Measurements from ENCODE around the gene YIPF6.
"Not testable (repeated sequence)": the region's sequence is repeated elsewhere in the genome, so short reads cannot be mapped to it uniquely, and the experiment has no call there.

The YIPF6 gene

GRCh38 chrX:68498508-68499379, at the start of gene YIPF6:
Gene YIPF6 (plus strand): TSS chrX:68499051. CDS start chrX:68499067, 16 bp downstream.
- DNase-seq (ENCODE audit: low read depth): peak; percentile 55

GRCh38 chrX:68451720-68452119, 47.1 kb upstream of the YIPF6 start:
- DNase-seq (ENCODE audit: low read depth): no peak

GRCh38 chrX:68454476-68455150, 44.2 kb upstream of the YIPF6 start:
- DNase-seq (ENCODE audit: low read depth): no peak

GRCh38 chrX:68455151-68455510, 43.7 kb upstream of the YIPF6 start:
- no peak for DNase-seq (ENCODE audit: low read depth)

- DNase-seq (ENCODE audit: low read depth): no peak
Observed at GRCh38 chrX:68461093-68461492, 37.8 kb upstream of the YIPF6 start.

GRCh38 chrX:68461576-68461975, 37.3 kb upstream of the YIPF6 start:
- DNase-seq (ENCODE audit: low read depth): no peak

- DNase-seq (ENCODE audit: low read depth): no peak
Observed at GRCh38 chrX:68462197-68462596, 36.7 kb upstream of the YIPF6 start.

- DNase-seq (ENCODE audit: low read depth): no peak
Observed at GRCh38 chrX:68462653-68463052, 36.2 kb upstream of the YIPF6 start.

GRCh38 chrX:68463880-68464279, 35.0 kb upstream of the YIPF6 start:
- DNase-seq (ENCODE audit: low read depth): no peak

- no peak for DNase-seq (ENCODE audit: low read depth)
Observed at GRCh38 chrX:68464796-68465195, 34.1 kb upstream of the YIPF6 start.

- no peak for DNase-seq (ENCODE audit: low read depth)
Observed at GRCh38 chrX:68480969-68481368, 17.9 kb upstream of the YIPF6 start.

- not testable (repeated sequence) for DNase-seq (ENCODE audit: low read depth)
Observed at GRCh38 chrX:68486198-68486597, 12.7 kb upstream of the YIPF6 start.

GRCh38 chrX:68487254-68487653, 11.6 kb upstream of the YIPF6 start:
- DNase-seq (ENCODE audit: low read depth): no peak

- no peak for DNase-seq (ENCODE audit: low read depth)
Observed at GRCh38 chrX:68487924-68488323, 10.9 kb upstream of the YIPF6 start.

GRCh38 chrX:68488657-68489056, 10.2 kb upstream of the YIPF6 start:
- DNase-seq (ENCODE audit: low read depth): no peak

GRCh38 chrX:68490644-68491043, 8.2 kb upstream of the YIPF6 start:
- DNase-seq (ENCODE audit: low read depth): no peak

GRCh38 chrX:68492583-68492982, 6.3 kb upstream of the YIPF6 start:
- DNase-seq (ENCODE audit: low read depth): no peak

- not testable (repeated sequence) for DNase-seq (ENCODE audit: low read depth)
Observed at GRCh38 chrX:68493776-68494175, 5.1 kb upstream of the YIPF6 start.

- no peak for DNase-seq (ENCODE audit: low read depth)
Observed at GRCh38 chrX:68498044-68498507, 775 bp upstream of the YIPF6 start.

GRCh38 chrX:68499543-68500504, 973 bp downstream of the YIPF6 start:
- no peak for DNase-seq (ENCODE audit: low read depth)

GRCh38 chrX:68503836-68504636, 5.2 kb downstream of the YIPF6 start:
- DNase-seq (ENCODE audit: low read depth): peak; percentile 44
